K562 treated with DMSO at 1 percent for 12 hours (cell line): ENCODE measurements around the gene BPIFA2. TPM values are rescaled to one million over a fixed set of nuclear protein-coding genes. Genes with fewer than 3 reads are reported as not detected.

Experiments
- total RNA-seq: library from RNA; unstranded; fragments of 300-600 nt; gene quantifications from 2 replicates; pipeline ENCODE4 v1.2.3, GENCODE V29; 2022; ENCODE audit not compliant: insufficient read depth

Gene BPIFA2
- not detected in 2 replicates for total RNA-seq

GRCh38 chr20:33167859-33168258, at the start of gene BPIFA2:
BPIFA2 (plus strand) TSS chr20:33168159; CDS start chr20:33169146, 987 bp downstream.

DNA sequence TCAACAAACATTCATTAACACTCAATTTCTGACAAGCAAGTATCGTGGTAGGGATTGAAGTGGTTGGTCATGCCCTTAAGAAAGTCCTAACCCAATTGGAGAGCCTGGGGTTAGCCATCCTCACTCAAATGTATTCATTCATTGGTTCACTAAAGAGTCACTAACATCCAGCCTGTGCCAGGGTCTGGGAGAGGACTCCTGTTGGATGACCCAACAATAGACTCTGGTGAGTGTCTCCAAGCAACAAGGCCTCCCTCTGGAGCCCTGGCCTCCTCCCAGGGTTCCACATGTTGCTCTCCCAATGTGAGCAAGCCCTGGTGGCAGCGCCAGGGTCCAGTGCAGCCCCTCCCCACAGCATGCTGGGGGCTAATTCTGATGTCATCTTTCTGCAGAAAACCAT, 49.1 kb downstream of the BPIFA2 start, which contains the start of gene BPIFA3:
Gene BPIFA3, plus strand, starts transcription at position 301 of the 400 bp plus-strand sequence. CDS start 185 bp downstream, outside the sequence.

Other genes starting within 250 kb of the BPIFA2 start
- not detected in 2 replicates for gene SUN5, start 163.7 kb upstream of the BPIFA2 start, total RNA-seq
- gene BPIFB2, start 160.5 kb upstream of the BPIFA2 start, total RNA-seq = not detected in 2 replicates
- not detected in 2 replicates for gene BPIFB6, start 136.5 kb upstream of the BPIFA2 start, total RNA-seq
- gene BPIFB3, start 114.3 kb upstream of the BPIFA2 start, total RNA-seq = not detected in 2 replicates
- gene BPIFB4, start 88.5 kb upstream of the BPIFA2 start, total RNA-seq = not detected in 2 replicates
- not detected in 2 replicates for gene BPIFA3, start 49.2 kb downstream of the BPIFA2 start, total RNA-seq
- gene BPIFA1, start 67.8 kb downstream of the BPIFA2 start, total RNA-seq = not detected in 2 replicates
- gene BPIFB1, start 115.1 kb downstream of the BPIFA2 start, total RNA-seq = not detected in 2 replicates
- gene CDK5RAP1, start 233.4 kb downstream of the BPIFA2 start, total RNA-seq = 39.3 and 53.7 TPM in 2 replicates